Fibroblast of skin of scalp (primary cell): Measurements from ENCODE around the gene DBH.
"Not testable (repeated sequence)": the region's sequence is repeated elsewhere in the genome, so short reads cannot be mapped to it uniquely, and the experiment has no call there.

Experiments used
- DNase-seq: peaks from one replicate; pipeline ENCODE4 v3.0.0-alpha.2; 2013

DBH gene

GRCh38 chr9:133626008-133626407 is 10.2 kb upstream of the DBH start:
- DNase-seq: not testable (repeated sequence)

DNA sequence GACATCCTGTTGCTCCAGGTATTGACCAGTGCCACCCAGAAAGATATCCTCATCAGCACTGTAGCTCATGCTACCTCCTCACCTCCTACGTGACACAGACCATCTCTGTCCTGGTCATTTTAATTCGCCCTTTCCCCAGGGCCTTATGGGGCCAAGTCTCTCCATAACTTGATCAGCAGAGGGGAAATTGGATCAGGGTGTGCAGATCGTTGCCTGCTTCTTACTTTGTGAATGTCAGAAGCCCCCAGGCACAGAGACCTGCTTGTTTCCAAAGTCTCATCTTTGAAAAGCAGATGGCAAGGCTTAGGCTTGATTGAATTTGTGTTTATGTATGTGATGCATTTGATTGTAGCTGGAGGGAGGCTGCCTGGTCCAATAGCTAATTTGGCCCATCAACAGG is 8.8 kb upstream of the DBH start:
- no peak for DNase-seq

GRCh38 chr9:133628766-133629165 is 7.4 kb upstream of the DBH start:
- no peak for DNase-seq

DNA sequence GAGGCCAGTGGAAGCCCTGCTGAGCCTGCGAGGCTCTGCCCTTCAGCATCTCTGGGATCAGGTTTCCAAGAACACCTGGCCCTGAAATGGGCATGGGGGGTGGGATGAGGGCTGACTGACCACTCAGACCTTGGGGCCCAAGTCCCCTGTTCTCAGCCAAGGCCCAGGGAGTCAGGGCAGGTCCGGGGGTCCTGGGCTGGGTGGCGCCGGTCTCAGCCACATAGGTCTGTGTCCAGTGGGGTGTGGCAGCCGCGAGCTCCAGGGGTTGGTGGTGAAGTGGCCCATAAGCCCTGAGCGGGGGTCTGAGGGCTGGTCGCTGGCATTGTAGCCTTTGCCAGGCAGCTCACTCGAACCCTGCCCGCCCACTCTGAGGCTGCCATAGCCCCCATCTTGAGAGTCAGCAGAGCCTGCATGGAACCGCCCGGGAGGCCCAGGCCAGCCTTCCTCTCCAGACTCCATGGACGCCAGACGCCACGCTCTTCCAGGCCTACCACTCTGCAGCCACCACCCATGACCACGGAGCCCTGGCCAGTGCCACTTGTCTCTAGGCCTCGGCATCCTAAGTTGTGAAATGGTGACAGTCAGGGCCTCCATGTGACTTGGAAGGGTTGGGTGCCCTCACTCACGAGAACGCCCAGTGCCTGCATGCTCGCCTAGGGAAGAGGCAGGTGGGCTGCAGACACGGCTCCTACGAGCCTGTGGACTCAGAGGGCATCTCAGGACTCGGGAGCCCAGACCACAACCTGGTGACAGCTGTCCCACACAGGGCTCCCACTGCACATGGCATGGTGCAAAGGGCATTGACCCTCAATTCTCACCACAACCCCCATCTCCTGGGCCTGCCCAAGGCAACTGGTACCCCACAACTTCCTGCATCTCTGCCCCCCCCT is 6.7 kb upstream of the DBH start:
- DNase-seq: no peak

GRCh38 chr9:133631111-133631510 is 5.1 kb upstream of the DBH start:
- no peak for DNase-seq

GRCh38 chr9:133632806-133633680 is 3.1 kb upstream of the DBH start:
- DNase-seq: no peak

DNA sequence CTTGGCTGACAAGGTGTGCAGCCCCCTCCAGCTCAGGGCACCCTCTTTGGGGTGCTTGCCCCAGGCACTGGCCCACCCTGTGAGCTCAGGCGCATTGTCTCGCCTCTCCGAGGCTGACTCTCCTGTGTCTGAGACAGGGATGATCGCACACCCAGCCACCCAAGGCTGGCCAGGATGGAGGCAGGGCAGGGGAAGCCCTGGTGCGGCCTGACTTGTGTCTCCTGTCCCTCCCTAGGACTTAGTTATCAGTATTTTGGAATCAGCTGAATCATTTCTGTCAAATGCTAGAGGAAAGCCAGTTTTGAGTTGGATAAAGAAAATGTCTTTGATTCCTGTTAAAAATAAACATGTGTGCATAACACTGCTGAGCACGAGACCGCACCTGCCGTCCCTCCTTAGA is 2.5 kb upstream of the DBH start:
- no peak for DNase-seq

- DNase-seq: no peak
These were observed 2.0 kb upstream of the DBH start for GRCh38 chr9:133634081-133634691.

DNA sequence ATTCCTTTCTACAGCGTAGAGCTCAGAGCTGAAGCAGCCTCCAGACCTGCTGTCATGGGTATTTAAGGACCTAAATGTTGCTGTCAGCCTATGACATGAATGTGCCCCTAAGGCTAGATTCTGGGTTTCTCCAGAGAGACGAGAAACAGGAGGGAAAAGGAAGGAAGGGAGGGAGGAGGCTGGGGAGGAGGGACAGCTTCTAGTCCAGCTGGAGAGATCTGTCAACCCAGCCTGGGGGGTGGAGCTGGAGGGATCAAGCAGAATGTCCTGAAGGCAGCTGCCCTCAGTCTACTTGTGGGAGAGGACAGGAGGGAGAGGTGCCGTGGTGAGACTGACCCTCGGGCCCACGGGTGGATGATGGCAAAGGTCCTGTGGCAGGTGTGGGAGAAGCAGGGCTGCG is 1.1 kb upstream of the DBH start:
- no peak for DNase-seq

GRCh38 chr9:133636902-133637301 is 739 bp downstream of the DBH start:
- DNase-seq: no peak

GRCh38 chr9:133637451-133638055 is 1.4 kb downstream of the DBH start:
- DNase-seq: no peak

GRCh38 chr9:133638076-133638475 is 1.9 kb downstream of the DBH start:
- no peak for DNase-seq

DNA sequence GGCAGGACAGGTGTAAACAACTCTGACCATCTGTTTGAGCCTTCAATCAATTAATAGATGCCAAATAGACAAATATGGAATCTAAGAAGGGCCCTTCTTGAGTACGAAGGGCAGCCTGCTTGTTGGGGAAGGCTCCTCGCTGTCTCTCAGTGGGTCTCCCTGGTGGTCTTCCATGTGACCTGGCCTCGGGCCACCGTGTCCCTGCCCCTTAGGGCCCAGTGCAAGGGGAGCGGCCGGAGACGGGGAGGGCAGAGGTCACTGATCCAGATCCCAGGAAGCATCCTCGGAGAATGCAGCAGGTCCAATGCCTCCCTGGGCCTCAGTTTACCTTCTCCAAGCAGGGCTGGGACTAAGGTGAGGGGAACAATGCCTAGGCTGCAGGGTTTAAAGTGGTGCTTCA is 2.5 kb downstream of the DBH start:
- DNase-seq: no peak

- no peak for DNase-seq
These were observed 3.5 kb downstream of the DBH start for GRCh38 chr9:133639613-133640012.

DNA sequence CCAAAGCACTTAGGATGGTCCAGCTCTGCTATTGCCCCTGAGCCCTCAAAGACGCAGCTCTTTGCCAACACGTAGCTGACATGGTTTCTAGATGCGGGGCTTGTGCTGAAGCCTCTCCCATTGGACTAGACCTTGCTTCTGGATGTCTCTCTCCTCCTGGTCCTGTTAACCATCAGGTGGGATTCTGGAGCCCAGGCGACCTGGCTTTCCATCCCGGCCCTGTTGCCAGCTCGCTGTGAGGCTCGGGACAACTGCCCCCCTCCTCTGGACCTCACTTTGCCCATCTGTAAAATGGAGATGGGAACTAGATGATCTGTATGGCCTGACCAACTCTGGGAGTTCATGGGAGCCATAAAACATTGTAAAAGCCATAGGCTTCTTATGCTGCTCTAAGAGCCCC is 4.0 kb downstream of the DBH start:
- no peak for DNase-seq

DNA sequence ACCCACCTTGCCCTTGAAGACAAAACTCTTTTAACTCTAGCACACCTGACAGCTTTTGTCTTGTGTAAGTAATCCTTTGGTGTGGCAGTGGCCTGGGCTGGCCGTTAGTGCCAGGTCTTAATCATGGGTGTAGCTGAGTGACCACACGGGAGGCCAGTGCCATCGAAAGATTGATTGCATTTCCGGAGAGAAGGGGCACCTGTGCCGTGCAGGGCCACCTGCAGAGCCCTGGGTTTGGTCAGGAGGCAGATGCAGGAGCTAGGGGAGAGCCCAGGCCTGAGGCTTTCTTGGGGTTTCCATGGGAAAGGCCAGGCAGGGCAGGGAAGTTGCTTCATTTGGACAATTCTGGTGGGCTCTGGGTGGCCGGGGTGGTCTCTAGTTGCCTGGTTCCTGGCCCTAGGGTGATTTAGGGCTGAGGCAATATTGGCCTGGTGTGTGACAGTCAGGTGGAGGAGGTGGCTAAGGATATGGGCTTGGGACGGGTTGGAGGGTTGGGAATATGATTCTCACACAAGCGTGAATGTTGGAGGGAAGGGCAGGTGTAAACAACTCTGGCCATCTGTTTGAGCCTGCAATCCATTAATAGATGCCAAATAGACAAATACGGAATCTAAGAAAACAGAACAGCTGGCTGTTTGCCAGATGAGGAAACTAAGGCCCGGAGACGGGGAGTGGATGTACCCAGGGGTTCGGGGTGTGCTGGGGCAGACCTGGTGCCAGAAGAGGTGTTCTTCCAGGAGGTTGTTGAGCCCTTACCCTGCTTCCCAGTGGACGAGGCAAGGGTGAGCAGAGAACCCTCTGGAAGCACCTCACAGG is 4.6 kb downstream of the DBH start:
- DNase-seq: no peak

GRCh38 chr9:133641396-133641655 is 5.2 kb downstream of the DBH start:
- no peak for DNase-seq

DNA sequence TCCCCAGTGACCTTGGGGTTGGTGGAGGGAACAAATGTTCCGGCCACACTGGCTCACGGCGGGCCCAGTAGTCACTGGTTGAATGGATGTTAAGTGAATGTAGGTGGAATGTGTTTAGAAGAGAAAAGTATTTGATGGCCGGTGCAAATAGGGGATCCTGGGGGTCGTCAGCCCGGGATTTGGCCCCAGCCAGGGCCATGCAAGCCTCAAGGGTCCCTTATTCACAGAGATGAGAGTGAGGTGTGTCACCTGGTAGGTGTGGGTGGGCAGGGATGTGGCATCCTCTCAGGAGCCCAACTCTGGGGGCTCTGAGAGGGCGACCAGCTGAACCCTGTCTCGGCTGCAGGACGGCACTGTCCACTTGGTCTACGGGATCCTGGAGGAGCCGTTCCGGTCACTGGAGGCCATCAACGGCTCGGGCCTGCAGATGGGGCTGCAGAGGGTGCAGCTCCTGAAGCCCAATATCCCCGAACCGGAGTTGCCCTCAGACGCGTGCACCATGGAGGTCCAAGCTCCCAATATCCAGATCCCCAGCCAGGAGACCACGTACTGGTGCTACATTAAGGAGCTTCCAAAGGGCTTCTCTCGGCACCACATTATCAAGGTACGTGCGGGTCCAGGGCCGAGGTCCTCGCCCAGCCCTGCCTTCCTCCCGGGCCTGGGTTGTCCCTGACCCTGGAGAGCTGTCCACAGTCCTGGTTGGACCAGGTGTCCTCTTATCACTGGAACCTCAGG is 5.9 kb downstream of the DBH start:
- DNase-seq: no peak

- DNase-seq: no peak
These were observed 6.7 kb downstream of the DBH start for GRCh38 chr9:133642708-133643361.

GRCh38 chr9:133643362-133643755 is 7.2 kb downstream of the DBH start:
- DNase-seq: no peak
